IPS DF 4.7 (cell line): ENCODE measurements around the gene FNDC3B.

Experiments used
- DNase-seq: peaks from one replicate; pipeline ENCODE4 v3.0.0-alpha.2; 2013; ENCODE audit warnings: low spot score; ENCODE audit errors: extremely low read depth

The FNDC3B gene

DNA sequence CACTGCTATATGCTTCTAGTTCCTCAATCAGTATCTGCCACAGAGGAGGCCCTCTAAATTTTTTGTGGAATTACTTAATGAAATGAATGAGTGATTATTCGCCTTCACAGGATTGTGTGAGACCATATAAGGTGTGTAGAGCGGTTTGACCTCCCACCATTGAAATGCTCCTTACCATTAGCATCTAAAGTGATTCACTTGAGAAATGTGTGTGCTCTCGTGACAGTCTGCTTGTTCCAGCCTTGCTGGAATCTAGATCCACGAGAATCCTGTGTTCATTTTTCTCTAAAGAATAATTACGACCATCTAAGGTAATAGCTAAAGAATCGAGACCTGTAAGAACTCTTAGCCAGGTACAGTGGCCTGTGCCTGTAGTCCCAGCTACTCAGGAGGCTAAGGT lies 126.9 kb downstream of the FNDC3B start:
- DNase-seq, result no peak

DNA sequence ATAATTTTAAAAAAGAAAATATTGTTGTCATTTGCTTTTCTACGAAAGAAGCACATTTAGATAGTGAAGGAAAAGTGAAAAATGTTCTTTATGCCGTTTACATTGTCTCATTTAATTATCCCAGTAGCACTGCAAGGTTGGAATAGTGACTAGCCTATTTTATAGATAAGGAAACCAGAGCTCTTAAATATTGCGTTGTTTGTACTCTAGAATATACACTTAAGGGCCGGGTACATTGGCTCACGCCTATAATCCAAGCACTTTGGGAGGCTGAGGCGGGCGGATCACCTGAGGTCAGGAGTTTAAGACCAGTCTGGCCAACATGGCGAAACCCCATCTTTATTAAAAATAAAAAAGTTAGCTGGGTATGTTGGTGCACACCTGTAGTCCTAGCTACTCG lies 127.5 kb downstream of the FNDC3B start:
- no peak for DNase-seq

DNA sequence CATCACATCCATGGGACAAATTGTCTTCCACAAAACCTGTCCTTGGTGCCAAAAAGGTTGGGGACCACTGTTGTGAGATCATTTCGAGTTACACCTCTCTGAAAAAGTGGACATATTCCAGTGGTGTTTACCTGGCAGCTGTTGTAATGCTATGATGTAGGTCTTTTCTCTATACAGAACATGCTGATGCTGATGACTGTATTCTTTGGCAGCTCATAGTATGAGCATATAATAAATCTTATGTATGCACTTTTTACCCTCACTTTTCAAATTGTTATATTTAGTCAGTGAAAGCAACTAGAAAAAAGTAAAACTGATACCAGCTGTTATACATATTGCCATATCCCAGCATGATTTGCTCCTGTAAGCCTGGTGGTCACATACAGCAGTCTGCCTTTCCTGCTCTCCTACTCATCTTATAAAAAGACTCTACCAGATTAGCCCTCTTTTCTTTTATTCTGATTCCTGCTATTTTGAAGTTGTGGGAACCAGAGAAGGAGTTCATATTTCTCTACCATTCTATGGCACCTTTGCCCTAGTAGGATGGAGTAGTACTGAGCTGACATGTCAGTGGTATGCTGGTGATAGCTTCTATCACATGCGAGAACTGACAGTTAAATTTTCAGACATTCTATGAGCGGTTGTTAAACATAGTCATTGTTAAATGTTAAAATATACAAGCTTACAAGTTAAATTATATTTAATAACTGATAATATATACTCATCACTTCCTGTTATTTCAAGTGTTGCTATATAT lies 128.7 kb downstream of the FNDC3B start:
- DNase-seq, result no peak

DNA sequence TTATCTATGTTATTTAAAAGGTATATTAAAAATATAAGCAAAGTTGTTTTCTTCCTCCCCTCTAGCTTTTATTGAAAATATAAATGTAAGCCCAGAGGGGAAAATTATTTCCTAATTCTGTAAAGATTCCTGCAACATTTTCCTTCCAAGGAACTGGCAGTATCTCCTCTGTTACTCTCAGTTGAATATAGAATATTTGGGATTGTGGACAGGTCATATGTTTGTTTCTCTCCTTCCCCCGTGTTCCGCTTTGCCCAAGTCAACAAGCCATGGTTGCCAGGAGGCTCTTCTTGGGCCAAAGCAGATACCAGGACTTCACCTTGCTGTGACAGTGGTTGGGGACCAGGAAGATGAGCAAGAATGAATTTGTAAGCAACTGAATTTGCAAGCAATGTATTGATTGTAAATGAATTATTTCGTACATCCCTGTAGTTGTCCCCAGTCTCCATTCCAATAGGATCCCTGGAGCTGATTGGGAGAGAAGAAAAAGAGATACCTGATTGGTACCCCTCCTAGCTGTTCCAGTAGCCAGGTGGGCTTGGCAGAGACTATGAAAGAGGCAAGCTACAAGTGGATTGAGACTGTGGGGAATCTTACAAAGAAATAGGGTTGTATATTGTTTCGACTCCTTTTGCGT lies 130.8 kb downstream of the FNDC3B start:
- no peak for DNase-seq

DNA sequence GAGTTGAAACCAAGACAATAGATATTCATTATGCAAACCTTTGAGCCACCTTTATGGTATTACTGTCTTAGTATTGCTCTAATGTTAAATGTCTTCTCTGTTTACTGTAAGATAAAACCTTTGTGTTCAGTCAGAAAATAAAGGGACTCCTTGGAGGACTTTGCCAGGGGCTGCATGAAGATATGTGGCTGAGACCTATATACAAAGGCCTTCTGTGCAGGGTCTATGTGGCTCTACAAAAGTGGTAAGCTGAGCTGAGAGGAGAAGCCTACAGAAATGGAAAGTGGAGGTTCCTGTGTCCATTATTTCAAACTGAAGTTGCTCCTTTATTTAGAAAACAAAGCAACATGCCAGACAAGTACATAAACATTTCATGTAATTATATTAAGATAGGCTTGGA lies 131.5 kb downstream of the FNDC3B start:
- DNase-seq, result no peak

DNA sequence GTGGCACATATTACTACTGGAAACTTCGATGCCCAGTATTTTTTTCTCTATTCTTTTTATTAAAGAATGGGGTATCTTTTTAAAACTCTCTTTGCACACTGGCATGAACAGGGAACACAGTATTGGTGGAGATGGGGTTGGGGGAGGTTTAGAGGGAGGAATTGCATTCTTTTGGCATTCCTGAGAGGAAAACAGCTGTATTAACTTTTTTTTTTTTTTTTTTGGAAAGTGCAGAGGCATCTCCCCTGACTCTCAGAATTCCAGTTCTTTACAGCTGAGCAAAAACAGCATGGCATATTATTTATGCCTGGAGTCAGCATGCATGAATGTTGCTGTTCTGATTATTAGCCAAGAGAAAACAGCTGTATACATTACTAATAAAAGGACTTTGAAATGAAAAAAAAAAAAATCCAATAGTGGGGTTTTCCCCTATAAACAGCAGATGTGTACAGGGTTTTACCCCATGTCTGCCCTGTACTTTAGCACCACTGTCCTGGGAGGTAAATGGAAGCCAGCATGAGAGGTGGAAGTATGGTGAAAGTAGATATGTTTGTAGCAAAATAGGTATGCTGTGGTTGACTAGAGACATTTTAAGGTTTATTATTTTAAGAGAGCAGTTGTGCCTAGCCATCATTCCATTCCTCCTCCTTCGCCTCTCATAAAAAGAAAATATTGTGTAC lies 132.2 kb downstream of the FNDC3B start:
- no peak for DNase-seq

DNA sequence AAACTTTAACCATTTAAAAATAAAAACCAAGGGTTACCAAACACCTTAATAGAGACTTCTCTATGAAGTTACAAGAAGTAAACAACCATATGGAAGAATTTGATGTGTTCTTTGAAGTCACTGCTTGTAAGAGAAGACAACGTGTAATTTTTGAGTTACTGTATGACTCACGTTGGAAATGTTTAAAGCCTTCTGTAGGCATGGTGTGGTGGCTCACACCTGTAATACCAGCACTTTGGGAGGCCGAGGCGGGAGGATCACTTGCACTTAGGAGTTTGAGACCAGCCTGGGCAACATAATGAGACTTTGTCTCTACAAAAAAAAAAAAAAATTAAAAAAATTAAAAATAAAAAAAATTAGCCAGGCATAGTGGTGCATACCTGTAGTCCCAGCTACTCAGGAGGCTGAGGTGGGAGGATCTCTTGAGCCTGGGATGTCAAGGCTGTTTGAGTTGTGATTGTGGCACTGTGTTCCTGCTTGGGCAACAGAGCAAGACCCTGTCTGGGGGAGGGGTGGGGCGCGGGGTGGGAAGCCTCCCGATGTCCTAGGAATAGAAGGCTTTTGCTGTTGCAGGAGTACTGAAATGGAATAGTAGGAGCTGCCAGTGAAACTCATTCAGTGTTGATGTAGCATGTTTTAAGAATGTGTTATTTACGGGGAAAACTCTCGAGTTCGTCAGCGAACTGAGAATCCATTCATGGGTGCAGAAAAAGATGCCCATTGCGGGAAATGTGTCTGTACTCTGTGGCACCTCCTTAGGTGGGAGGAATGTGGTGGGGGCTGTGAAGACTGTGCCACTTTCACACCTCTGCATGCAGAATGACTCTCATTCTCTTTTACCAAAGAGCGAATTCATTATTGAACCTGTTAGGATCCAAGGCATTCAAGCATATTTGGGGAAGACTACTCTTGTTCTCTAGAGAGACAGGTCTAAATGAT lies 134.2 kb downstream of the FNDC3B start:
- no peak for DNase-seq

DNA sequence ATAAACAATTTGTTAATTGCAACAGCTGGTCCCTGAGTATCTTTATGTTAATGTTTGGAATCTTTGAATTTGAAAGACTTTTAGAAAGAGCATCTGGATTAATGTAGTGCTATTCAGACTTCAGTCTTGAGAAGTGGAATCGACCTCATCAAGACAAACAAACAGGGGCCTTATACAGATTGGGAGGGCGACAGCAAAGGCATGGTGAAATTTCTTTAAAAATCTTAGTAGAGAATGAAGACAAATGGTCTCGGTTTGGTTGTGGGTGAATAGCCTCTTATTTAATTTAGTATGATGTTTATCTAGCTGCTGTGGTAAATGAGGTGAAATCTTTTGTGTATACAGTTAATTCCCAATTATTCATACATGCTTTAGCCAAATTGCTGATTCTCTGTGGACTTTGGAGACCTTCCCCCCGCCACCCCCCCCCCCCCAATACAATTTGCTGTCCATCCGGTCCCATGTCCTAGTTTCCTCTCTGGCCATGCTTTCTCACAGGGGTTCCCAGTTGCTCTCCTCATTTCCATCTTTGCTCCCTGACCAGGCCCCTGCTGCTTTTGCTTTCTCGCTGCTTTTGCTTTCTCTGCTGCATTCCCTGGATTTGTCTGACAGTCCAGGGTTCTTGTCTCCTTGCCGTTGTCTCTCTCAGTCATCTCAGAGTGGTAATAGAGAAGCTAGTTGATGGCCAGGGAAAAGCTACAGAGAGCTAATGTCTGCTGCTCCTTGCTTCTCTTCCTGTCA lies 135.3 kb downstream of the FNDC3B start:
- no peak for DNase-seq

DNA sequence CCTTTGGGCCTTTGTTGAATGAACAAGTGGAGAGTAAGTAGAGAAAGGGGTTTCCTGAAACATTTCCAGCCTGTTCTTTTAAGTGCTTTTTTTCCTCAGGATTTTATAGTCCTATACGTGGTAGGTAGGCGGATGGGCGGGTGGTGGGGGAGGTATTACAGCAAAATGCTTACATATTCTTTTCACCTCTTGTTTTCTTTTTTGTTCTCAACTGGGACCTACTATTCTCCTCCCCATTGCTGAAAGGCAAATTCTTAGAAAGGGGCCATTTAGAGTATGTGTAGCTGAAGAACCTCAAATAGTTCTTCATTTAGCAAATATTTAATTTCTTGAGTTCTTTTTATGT lies 135.8 kb downstream of the FNDC3B start:
- DNase-seq, result no peak

DNA sequence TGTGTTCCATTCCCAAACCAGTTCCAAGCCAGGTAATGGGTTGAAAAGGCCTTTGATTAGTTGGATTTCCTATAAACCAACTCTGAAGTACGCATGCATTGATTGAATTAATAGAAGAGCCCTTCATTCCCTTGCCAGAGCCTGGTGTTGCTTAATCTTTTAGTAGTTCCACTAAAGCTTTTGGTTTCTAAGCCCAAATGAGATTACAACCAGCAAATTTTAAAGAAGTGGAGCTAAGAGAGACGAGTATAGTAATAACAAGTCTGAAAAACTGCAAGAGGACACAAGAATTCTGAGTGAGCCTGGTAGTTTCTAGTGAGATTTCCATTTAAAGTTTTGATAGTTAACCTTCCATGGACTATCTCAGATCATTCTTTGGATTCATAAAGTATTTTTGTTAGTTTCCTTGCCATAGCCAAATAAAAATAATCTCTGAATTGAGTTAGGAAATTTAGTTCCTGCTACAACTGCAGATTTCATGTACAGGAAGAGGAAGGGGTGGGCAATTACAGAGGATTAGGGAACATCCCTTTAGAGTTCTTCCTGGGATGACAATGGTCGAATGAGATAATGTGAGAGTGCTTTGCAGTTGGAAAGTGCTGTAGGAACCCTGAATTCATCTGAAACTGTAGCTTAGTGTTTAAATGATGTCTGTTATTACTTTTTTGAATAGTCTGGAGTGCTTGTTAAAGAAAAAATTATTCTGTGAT lies 136.8 kb downstream of the FNDC3B start:
- DNase-seq, result no peak

DNA sequence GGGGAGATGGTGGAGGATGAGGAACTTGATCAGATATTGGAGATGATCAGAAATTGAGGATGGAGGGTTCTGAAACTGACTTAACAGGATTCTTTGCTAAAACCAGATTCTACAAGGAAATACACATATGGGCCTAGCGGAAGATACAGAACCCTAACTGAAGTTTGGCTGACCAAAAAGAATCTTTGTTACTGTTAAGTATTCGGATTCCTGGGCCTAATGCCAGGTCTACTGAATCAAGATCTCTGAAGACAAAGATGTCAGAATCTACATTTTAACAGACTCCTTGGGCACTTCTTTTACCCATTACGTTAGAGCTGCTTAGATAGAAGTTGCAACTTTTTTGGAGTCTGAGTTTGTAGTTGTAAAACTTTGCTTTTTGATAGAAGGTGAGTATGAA lies 137.7 kb downstream of the FNDC3B start:
- DNase-seq, result no peak

DNA sequence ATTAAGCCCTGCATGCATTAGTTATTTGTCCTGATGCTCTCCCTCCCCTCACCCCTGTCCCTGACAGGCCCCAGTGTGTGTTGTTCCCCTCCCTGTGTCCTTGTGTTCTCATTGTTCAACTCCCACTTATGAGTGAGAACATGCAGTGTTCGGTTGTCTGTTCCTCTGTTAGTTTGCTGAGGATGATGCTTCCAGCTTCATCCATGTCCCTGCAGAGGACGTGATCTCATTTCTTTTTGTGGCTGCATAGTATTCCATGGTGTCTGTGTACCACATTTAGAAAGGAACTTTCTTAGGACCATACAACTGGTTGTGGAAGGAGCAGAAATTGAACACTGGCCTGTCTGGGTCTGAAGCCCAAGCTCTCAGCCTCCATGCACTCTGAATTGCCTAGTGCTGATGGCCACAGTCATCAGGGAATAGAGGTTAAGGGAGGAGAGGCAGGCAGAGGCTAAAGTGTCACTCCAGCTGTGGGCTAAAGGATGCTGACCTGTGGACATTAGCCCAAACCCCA lies 138.5 kb downstream of the FNDC3B start:
- DNase-seq, result no peak

DNA sequence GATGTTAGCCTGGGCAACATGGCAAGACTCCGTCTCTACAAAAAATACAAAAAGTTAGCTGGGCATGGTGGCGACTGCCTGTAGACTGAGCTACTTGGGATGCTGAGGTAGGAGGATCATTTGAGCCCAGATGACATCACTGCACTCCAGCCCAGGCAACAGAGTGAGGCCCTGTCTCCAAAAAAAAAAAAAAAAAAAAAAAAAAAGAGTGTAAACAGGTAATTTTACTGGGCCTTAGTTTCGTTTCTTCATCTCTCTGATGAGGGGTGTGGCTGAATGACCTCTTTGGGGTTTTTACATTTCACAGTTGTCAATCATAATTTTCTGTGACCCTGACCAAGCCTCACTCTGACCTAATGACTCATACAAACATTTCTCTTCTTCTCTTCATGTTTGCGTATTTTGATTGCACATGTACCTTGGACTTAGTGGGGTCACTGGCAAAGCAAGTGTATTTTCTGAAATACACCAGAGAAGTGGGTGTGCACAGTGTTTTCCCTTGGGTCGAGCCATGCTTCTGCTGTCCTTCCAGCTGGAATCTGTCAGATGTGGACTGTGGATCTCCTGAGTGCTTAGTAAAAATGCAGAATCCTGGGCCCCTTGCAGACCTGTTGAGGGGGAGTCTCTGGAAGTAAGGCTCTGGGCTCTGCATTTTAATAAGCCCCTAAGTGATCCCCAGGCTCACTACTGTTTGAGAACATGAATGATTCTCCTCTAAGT lies 140.5 kb downstream of the FNDC3B start:
- no peak for DNase-seq

DNA sequence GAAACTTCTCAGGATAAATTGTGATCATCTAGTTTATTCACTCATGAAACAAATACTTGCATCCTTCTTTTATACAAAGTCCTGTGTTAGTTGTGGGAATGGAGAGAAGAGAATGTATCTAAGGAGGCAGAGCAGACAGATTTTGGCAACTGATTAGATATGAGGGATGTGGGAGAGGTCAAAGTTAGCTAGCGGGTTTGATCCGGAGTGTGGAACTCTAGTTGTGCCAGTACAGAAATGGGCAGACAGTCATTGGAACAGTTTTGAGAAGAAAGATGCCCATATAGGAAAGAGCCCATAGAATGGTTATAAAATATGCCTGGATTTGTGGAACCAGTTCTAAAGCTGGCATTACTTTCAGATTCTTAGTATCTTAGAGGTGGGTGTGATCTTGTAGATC lies 141.1 kb downstream of the FNDC3B start:
- DNase-seq, result no peak

DNA sequence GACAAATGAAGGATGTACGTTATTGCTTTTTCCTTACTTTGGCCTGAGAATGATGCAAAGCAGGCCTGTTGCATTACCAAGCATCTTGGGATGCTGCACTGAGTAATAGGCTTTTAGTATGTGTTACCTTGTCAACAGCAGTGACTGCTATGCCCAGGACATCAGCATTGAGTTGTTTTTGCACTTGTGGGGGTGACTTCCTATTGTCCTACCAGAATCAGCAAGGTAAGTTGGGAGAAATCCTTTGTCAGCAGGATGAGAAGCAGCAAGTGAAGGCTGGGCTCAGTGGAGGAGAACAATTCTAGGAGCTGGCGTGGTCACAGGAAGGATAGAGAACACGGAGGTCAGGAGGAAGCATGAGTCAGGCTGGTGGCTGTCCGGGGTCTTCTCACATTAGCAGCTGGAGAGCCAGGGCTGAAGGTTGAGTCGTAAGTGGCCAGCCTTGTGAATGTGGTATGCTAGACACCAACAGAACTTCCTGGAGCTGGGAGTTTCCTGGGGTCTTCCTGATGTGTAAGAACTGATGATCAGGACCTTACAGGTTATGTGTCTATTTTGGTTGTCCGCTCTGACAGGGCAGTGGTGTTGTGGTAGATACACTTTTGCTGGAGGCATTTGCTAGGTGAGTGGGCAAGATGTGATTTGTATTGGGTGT lies 142.7 kb downstream of the FNDC3B start:
- DNase-seq, result no peak

DNA sequence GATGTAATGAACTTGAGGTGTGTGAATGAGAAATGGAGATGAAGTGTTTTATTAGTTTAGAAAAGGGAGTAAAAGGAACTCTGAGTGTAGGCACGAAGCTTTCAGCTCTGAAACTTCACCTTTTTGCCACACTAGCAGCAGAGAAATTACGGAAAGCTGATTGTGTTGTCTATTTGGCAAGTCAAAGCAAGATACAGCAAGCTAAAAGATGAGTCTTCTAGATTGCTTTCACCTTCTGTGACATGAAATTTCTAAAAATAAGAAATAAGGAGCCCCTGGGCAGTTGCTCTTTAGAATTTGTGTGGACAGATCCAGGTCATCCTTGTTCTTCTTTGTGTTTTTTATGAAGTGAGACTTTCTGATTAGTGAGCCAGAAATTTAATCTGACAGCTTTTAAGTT lies 143.4 kb downstream of the FNDC3B start:
- DNase-seq, result no peak

DNA sequence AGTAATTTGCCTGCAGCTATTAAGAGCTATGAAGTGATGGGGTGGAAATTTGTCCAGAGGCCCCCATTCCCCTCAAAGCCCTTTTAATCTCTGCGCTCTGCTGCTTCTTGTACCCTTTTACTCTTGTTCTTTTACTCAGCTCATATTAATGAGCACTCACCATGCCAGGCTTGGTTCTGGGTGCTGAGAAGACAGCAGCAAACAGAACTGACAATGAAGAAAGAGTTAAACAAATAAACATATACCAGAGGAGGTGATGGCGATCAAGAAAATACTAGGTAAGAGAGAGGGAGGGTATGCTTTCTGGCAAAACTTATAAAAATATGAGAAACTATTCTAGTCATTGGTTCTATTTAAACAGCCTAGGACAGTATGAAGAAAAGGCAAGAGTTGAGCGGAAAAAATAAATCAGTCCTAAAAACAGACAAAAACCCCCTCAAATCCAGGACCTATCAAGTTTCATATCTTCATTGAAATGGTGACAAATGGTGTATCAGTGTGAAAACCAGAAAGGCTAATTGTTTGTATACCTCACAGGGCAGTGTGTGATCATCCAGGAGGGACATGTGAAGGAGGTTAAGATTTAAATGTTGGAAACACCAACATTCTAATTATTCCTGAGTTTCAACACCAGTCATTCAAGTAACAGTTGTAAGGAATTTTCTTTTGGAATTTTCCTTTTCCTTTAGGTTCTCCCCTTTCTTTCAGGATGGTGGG lies 144.9 kb downstream of the FNDC3B start:
- DNase-seq, result no peak

DNA sequence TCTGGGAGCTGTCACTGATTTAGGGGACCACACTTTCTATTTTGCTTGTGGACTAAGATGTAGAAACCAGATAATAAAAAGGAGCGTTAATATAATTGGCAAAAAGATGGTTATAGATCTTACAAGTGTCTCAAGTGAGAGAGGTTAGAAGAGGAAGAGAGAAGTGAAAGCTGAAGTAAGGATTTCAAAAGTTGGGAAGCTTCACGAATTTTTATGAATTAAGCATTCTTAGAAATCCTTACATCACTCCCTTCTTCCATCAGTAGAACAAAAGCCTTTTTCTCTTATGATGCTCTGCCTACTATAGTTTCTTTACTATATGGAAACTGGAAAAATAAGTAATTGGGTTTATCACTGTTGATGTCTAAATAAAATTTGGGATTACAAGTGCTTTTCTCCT lies 146.5 kb downstream of the FNDC3B start:
- no peak for DNase-seq
